Globus pallidus (tissue), 1 donor: Measurements from ENCODE around the gene CRIP1.

Source experiments
- DNase-seq: peaks from one replicate; pipeline ENCODE4 v3.0.0-alpha.2; 2015; ENCODE audit warnings: low spot score

CRIP1 gene

DNA sequence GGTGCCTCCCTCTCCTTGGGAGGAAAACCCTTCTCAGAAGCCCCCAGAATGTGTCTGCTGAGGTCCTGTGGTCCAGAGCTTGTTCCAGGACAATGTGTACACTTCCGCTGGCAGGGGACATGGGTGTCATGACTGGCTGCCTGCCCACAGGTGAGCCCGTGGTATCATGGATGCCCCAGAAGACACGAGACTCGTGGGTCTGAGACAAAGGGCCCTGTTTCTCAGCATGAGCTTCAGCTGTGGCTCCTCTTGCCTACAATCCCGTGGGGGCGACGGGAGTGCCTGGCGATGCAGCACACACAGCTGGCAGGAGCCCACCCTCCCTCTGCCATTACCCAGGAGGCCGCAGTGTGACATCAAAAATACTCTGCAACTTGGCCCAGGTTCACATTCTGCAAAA, 46.7 kb downstream of the CRIP1 start:
- no peak for DNase-seq

DNA sequence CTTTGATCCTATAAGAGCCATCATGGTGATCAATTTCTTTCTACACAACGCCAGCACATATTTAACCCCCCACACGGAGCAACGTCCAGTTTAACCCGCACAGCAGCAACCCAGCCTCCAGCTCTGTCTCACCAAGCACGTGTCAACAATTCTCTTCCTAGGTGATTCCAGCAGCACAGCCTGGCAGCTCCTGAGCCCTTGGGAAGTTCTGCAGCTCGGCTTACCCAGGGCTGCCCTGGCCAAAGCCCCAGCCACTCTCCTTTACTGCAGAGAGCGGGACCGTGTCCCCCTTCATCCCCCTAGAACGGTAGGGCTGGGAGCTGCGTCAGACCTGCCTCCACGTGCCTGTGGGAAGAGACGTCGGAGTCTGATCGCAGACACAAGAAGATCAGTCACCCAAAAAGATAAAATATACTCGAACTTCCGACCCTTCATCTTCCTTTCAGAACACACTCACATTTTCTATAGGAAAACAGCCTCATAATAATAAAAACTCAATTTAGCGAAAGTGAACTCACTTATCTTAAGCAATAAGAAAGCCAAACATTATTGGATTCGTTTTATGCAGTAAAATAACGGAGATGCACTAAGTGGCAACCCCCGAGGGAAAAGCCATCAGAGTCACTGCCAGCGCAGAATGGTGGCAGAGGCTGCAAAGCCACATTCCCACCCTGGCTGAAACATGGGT, 47.3 kb downstream of the CRIP1 start:
- no peak for DNase-seq

DNA sequence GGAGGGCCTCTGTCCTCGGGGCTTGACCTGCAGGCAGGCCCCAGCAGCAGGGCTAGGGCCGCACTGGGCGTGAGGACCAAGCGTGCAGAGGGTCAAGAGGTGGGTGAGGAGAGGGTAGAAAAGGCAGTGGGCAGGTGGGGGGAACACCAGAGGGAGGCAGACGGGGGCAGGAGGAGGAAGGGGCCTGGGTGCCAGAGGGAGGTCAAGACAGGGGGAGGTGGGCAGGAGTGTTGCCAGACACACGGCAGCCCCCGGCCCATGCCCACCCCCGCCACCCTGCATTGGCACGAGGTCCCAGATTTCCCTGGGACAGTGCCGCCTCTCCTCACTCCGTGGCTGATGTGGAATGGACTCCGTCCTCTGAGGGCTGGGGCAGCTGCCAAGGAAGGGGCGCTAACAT, 47.9 kb downstream of the CRIP1 start:
- no peak for DNase-seq

GRCh38 chr14:105536051-105536450, 49.4 kb downstream of the CRIP1 start:
- DNase-seq = no peak

- no peak for DNase-seq
Observed at GRCh38 chr14:105536691-105537579, 50.2 kb downstream of the CRIP1 start.

- DNase-seq = no peak
Observed at GRCh38 chr14:105537580-105538474, 51.1 kb downstream of the CRIP1 start.
